Panc1 (cell line): ENCODE data around the gene C9orf153. TPM values are rescaled to one million over a fixed set of nuclear protein-coding genes. Genes with fewer than 3 reads are reported as not detected.

Experiments used
- ATAC-seq: fragments of 200-7000 bp; cut with Tn5 transposase; 2 replicates; pipeline ENCODE4 v1.9.1; 2020; ENCODE audit warnings: mild to moderate bottlenecking, moderate library complexity
- BruUV-seq: library from RNA; stranded (reverse); fragments of 400-500 nt; replicated peaks from 2 replicates; lab custom pipeline; 2021; lab: Mats Ljungman, UMichigan
- CTCF ChIA-PET: fragments of 300-600 bp; sonication (Branson Sonifier 250); formaldehyde crosslinking; loops from one replicate; lab custom pipeline; 2022; ENCODE audit warnings: antibody characterized with exemption; lab: Charles Lee
- POLR2A ChIA-PET: fragments of 300-600 bp; sonication (Branson Sonifier 250); formaldehyde crosslinking; loops from one replicate; lab custom pipeline; 2022; ENCODE audit warnings: antibody characterized with exemption; lab: Charles Lee
- DNase-seq: peaks from one replicate; pipeline ENCODE4 v3.0.0-alpha.2; 2010; ENCODE audit warnings: low read depth, low spot score
- H3K27ac ChIP-seq: 2 replicates; pipeline ENCODE4 v1.5.1; 2011; ENCODE audit warnings: mild to moderate bottlenecking, low read length, inconsistent platforms
- H3K27me3 ChIP-seq: fragments of 200-500 bp; sonication (Bioruptor generic); 2 replicates; pipeline ENCODE4 v1.6.0; 2014; ENCODE audit warnings: low read length, inconsistent platforms; ENCODE audit not compliant: control insufficient read depth, insufficient read depth
- H3K36me3 ChIP-seq: fragments of 200-500 bp; sonication (Bioruptor generic); 2 replicates; pipeline ENCODE4 v1.5.1; 2014; ENCODE audit warnings: inconsistent platforms, mild to moderate bottlenecking, low read length, moderate library complexity; ENCODE audit not compliant: control insufficient read depth, insufficient read depth
- H3K4me1 ChIP-seq: 2 replicates; pipeline ENCODE4 v1.5.1; 2011; ENCODE audit warnings: inconsistent platforms, mild to moderate bottlenecking, low read length, moderate library complexity; ENCODE audit not compliant: control insufficient read depth, insufficient read depth
- H3K4me3 ChIP-seq, 2 experiments: 2 replicates each; pipeline ENCODE4 v1.5.1; 2011 to 2012; ENCODE audit warnings: low read depth in 2 of 2, low read length in 2 of 2, mild to moderate bottlenecking in 2 of 2, inconsistent platforms in 1 of 2, moderate library complexity in 1 of 2
- H3K9me3 ChIP-seq: fragments of 200-500 bp; sonication (Bioruptor generic); 2 replicates; pipeline ENCODE4 v1.5.1; 2014; ENCODE audit warnings: low read depth, mild to moderate bottlenecking, inconsistent platforms, low read length, moderate library complexity; ENCODE audit not compliant: control insufficient read depth, insufficient read depth
- POLR2AphosphoS5 ChIP-seq: IDR thresholded peaks from 2 replicates; pipeline ENCODE4 v1.6.1; 2012; ENCODE audit warnings: mild to moderate bottlenecking, low read depth, low read length, moderate library complexity
- SIN3A ChIP-seq: IDR thresholded peaks from 2 replicates; pipeline ENCODE4 v1.6.1; 2012; ENCODE audit warnings: low read depth, mild to moderate bottlenecking, low read length, moderate library complexity, borderline replicate concordance; ENCODE audit not compliant: insufficient read depth
- TCF7L2 ChIP-seq: IDR thresholded peaks from 2 replicates; pipeline ENCODE4 v1.6.1; 2011; ENCODE audit warnings: mild to moderate bottlenecking, low read depth, low read length, inconsistent platforms
- in situ Hi-C: cut with HindIII; loops from 2 replicates; pipeline ENCODE4 v1.10.0; 2016; ENCODE audit warnings: low sequenced_read_pairs, low pct_unique_long_range_greater_than_20kb
- intact Hi-C: fragments of 100-400 bp; cut with micrococcal nuclease; formaldehyde crosslinking; loops from one replicate; pipeline ENCODE4 v1.10.0; 2022; ENCODE audit not compliant: unreplicated experiment
- total RNA-seq: library from RNA; stranded (reverse); gene quantifications from one replicate; pipeline ENCODE4 v1.2.1, GENCODE V29; 2021; ENCODE audit not compliant: unreplicated experiment
- TF ChIP-seq, protein P1 (sequence below), 2 experiments: IDR thresholded peaks; 2 replicates each; pipeline ENCODE4 v1.6.1; 2011 to 2012; ENCODE audit warnings: low read depth in 2 of 2, control low read depth in 1 of 2, low read length in 1 of 2, mild to moderate bottlenecking in 1 of 2, moderate library complexity in 1 of 2; ENCODE audit not compliant: insufficient read depth in 1 of 2
- TF ChIP-seq, protein P2 (sequence below): fragments of 450-650 bp; IDR thresholded peaks from 2 replicates; pipeline ENCODE4 v1.5.1; 2017; ENCODE audit warnings: mild to moderate bottlenecking

C9orf153 gene
- total RNA-seq, 1 experiment from 2014 or later = not detected

DNA sequence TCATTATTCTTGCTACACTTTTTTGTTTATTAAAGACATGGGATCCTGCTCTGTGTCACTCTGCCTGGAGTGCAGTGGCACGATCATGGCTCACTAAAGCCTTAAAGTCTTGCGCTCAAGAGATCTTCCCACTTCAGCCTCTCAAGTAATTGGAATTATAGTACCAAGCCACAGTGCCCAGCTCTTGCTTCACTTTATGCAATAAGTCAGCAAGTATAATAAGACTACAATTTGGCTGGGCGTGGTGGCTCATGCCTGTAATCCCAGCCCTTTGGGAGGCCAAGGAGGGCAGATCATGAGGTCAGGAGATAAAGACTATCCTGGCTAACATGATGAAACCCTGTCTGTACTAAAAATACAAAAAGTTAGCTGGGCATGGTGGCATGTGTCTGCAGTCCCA lies 5.9 kb downstream of the C9orf153 start:
- in situ Hi-C loops = no loop called here
- DNase-seq (no peak), ATAC-seq (no peak)
- no peaks in the 10 kb centered on the region for H3K27me3 ChIP-seq
- intact Hi-C loops = no loop called here
- ChIA-PET POLR2A (no interaction called here), CTCF (no interaction called here)
- no peak overlapping the region for H3K27ac ChIP-seq
- no peak for TF ChIP-seq TCF7L2
- TF ChIP-seq, protein P1, sequence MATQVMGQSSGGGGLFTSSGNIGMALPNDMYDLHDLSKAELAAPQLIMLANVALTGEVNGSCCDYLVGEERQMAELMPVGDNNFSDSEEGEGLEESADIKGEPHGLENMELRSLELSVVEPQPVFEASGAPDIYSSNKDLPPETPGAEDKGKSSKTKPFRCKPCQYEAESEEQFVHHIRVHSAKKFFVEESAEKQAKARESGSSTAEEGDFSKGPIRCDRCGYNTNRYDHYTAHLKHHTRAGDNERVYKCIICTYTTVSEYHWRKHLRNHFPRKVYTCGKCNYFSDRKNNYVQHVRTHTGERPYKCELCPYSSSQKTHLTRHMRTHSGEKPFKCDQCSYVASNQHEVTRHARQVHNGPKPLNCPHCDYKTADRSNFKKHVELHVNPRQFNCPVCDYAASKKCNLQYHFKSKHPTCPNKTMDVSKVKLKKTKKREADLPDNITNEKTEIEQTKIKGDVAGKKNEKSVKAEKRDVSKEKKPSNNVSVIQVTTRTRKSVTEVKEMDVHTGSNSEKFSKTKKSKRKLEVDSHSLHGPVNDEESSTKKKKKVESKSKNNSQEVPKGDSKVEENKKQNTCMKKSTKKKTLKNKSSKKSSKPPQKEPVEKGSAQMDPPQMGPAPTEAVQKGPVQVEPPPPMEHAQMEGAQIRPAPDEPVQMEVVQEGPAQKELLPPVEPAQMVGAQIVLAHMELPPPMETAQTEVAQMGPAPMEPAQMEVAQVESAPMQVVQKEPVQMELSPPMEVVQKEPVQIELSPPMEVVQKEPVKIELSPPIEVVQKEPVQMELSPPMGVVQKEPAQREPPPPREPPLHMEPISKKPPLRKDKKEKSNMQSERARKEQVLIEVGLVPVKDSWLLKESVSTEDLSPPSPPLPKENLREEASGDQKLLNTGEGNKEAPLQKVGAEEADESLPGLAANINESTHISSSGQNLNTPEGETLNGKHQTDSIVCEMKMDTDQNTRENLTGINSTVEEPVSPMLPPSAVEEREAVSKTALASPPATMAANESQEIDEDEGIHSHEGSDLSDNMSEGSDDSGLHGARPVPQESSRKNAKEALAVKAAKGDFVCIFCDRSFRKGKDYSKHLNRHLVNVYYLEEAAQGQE (IDR thresholded peaks at IDR 0.05; ENCODE audit: insufficient read depth in 1 of 2, low read depth in 2 of 2, low read length in 1 of 2) = no peak
- TF ChIP-seq, protein P2, sequence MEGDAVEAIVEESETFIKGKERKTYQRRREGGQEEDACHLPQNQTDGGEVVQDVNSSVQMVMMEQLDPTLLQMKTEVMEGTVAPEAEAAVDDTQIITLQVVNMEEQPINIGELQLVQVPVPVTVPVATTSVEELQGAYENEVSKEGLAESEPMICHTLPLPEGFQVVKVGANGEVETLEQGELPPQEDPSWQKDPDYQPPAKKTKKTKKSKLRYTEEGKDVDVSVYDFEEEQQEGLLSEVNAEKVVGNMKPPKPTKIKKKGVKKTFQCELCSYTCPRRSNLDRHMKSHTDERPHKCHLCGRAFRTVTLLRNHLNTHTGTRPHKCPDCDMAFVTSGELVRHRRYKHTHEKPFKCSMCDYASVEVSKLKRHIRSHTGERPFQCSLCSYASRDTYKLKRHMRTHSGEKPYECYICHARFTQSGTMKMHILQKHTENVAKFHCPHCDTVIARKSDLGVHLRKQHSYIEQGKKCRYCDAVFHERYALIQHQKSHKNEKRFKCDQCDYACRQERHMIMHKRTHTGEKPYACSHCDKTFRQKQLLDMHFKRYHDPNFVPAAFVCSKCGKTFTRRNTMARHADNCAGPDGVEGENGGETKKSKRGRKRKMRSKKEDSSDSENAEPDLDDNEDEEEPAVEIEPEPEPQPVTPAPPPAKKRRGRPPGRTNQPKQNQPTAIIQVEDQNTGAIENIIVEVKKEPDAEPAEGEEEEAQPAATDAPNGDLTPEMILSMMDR = no peak
- TF ChIP-seq SIN3A = no peak
- TF ChIP-seq POLR2AphosphoS5 = no peak
- H3K4me3 ChIP-seq = no peak overlapping the region
- no peaks in the 10 kb centered on the region for H3K36me3 ChIP-seq
- BruUV-seq = no TSS peak
- no peaks in the 10 kb centered on the region for H3K4me1 ChIP-seq
- no peaks in the 10 kb centered on the region for H3K9me3 ChIP-seq

DNA sequence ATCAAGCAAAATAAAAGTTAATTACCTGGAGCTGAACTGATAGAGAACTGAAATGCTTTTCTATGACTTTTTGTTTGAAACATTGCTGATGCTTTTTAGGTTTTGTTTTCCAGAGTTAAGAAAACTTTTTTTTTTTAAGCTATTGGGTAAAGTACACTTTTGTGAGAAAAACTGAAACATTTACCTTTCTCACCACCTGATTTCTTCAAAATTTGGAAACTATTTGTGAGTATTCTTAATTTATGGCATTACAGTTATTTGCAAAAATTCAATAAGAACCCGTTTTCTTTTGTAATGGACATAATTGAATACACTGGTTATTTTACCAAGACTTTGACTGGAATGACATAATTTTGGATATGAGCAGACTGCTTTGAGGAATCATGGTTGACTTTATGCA lies 6.6 kb downstream of the C9orf153 start:
- no peak for DNase-seq
- no peak for TF ChIP-seq SIN3A
- TF ChIP-seq POLR2AphosphoS5 = no peak
- TF ChIP-seq, protein P1 (IDR thresholded peaks at IDR 0.05; ENCODE audit: insufficient read depth in 1 of 2, low read depth in 2 of 2, low read length in 1 of 2) = no peak
- no peak for TF ChIP-seq TCF7L2
- BruUV-seq = no TSS peak
- ATAC-seq = no peak
- H3K4me3 ChIP-seq = no peak overlapping the region
- CTCF ChIA-PET = no interaction called here
- no peaks in the 10 kb centered on the region for H3K27me3 ChIP-seq
- intact Hi-C loops = no loop called here
- H3K36me3 ChIP-seq = no peaks in the 10 kb centered on the region
- H3K4me1 ChIP-seq = no peaks in the 10 kb centered on the region
- no peak overlapping the region for H3K27ac ChIP-seq
- H3K9me3 ChIP-seq = no peaks in the 10 kb centered on the region
- POLR2A ChIA-PET = no interaction called here
- in situ Hi-C loops = no loop called here
